IMR-90 (cell line): ENCODE results near the gene OLIG3. TPM values are rescaled to one million over a fixed set of nuclear protein-coding genes. Genes with fewer than 3 reads are reported as not detected.

Experiments used
- ATAC-seq: fragments of 200-7000 bp; cut with Tn5 transposase; 2 replicates; pipeline ENCODE4 v1.9.1; 2020; ENCODE audit warnings: low read depth, mild to moderate bottlenecking, moderate library complexity
- BruUV-seq: library from RNA; stranded (reverse); fragments of 400-500 nt; replicated peaks from 2 replicates; lab custom pipeline; 2021; lab: Mats Ljungman, UMichigan
- CTCF ChIA-PET: fragments of 300-600 bp; formaldehyde crosslinking; extraction: SDS; loops from one replicate; lab custom pipeline; 2021; ENCODE audit warnings: antibody characterized with exemption; lab: Yijun Ruan, JAX
- POLR2A ChIA-PET: fragments of 300-600 bp; sonication (Branson Sonifier 250); formaldehyde crosslinking; loops from one replicate; lab custom pipeline; 2022; ENCODE audit warnings: antibody characterized with exemption; ENCODE audit not compliant: unreplicated experiment; lab: Charles Lee
- DNase-seq: peaks from one replicate; pipeline ENCODE4 v3.0.0; 2013
- H2AFZ ChIP-seq: replicated peaks from 2 replicates; pipeline ENCODE3; 2013; ENCODE audit warnings: low read length, mild to moderate bottlenecking; ENCODE audit not compliant: poor library complexity
- H2AK5ac ChIP-seq: 2 replicates; pipeline ENCODE4 v1.6.1; 2013; ENCODE audit warnings: low read depth, low read length, inconsistent platforms
- H2AK9ac ChIP-seq: replicated peaks from 2 replicates; pipeline ENCODE3; 2013; ENCODE audit warnings: mild to moderate bottlenecking, low read depth, low read length, moderate library complexity; ENCODE audit not compliant: poor library complexity
- H2BK120ac ChIP-seq: 2 replicates; pipeline ENCODE4 v1.6.1; 2013; ENCODE audit warnings: low read depth, low read length, inconsistent platforms
- H2BK15ac ChIP-seq: 3 replicates; pipeline ENCODE4 v1.6.1; 2013; ENCODE audit warnings: low read depth, low read length, inconsistent platforms
- H2BK20ac ChIP-seq: 2 replicates; pipeline ENCODE4 v1.6.1; 2013; ENCODE audit warnings: low read depth, mild to moderate bottlenecking, inconsistent platforms, low read length, moderate library complexity
- H2BK5ac ChIP-seq: 2 replicates; pipeline ENCODE4 v1.6.1; 2013; ENCODE audit warnings: mild to moderate bottlenecking, low read depth, low read length, inconsistent platforms; ENCODE audit not compliant: poor library complexity, severe bottlenecking
- H3K14ac ChIP-seq: replicated peaks from 2 replicates; pipeline ENCODE4 v1.6.1; 2013; ENCODE audit warnings: low read depth, low read length, inconsistent platforms
- H3K18ac ChIP-seq: 2 replicates; pipeline ENCODE4 v1.6.1; 2013; ENCODE audit warnings: low read depth, low read length, control low read depth
- H3K23ac ChIP-seq: 2 replicates; pipeline ENCODE4 v1.6.1; 2013; ENCODE audit warnings: low read depth, low read length, inconsistent platforms
- H3K27ac ChIP-seq: 2 replicates; pipeline ENCODE4 v1.5.1; 2013; ENCODE audit warnings: mild to moderate bottlenecking, control low read depth, low read length; ENCODE audit not compliant: insufficient read depth
- H3K27me3 ChIP-seq: 2 replicates; pipeline ENCODE4 v1.6.1; 2013; ENCODE audit warnings: low read length; ENCODE audit not compliant: control insufficient read depth, insufficient read depth
- H3K36me3 ChIP-seq: 2 replicates; pipeline ENCODE4 v1.6.1; 2013; ENCODE audit warnings: low read length, mixed read lengths; ENCODE audit not compliant: control insufficient read depth, insufficient read depth
- H3K4ac ChIP-seq: 2 replicates; pipeline ENCODE4 v1.6.1; 2013; ENCODE audit warnings: low read depth, low read length, inconsistent platforms
- H3K4me1 ChIP-seq: 2 replicates; pipeline ENCODE4 v1.6.1; 2013; ENCODE audit warnings: low read length, mixed read lengths; ENCODE audit not compliant: control insufficient read depth, insufficient read depth
- H3K4me2 ChIP-seq: 2 replicates; pipeline ENCODE4 v1.6.1; 2013; ENCODE audit warnings: low read depth, mild to moderate bottlenecking, control low read depth, low read length, moderate library complexity
- H3K4me3 ChIP-seq: 2 replicates; pipeline ENCODE4 v1.5.1; 2013; ENCODE audit warnings: low read depth, mild to moderate bottlenecking, control low read depth, low read length, moderate library complexity; ENCODE audit not compliant: insufficient read depth
- H3K56ac ChIP-seq: 2 replicates; pipeline ENCODE4 v1.6.1; 2013; ENCODE audit warnings: low read length, inconsistent platforms; ENCODE audit not compliant: insufficient read depth; ENCODE audit errors: extremely low read depth
- H3K79me1 ChIP-seq, 2 experiments: 2 replicates each; pipeline ENCODE4 v1.6.1; 2013; ENCODE audit warnings: low read length in 2 of 2, inconsistent platforms in 1 of 2, low read depth in 1 of 2
- H3K9ac ChIP-seq: 2 replicates; pipeline ENCODE4 v1.6.1; 2013; ENCODE audit warnings: low read depth, low read length, control low read depth
- H3K9me1 ChIP-seq: 2 replicates; pipeline ENCODE4 v1.6.1; 2013; ENCODE audit warnings: low read length, inconsistent platforms; ENCODE audit not compliant: insufficient read depth
- H3K9me3 ChIP-seq: 2 replicates; pipeline ENCODE4 v1.6.1; 2013; ENCODE audit warnings: low read length; ENCODE audit not compliant: control insufficient read depth, insufficient read depth
- H4K20me1 ChIP-seq: 2 replicates; pipeline ENCODE4 v1.6.1; 2013; ENCODE audit warnings: low read length, inconsistent platforms; ENCODE audit not compliant: insufficient read depth
- H4K5ac ChIP-seq: 2 replicates; pipeline ENCODE4 v1.6.1; 2013; ENCODE audit warnings: mild to moderate bottlenecking, low read depth, low read length, control low read depth
- H4K8ac ChIP-seq, 2 experiments: 2 replicates each; pipeline ENCODE4 v1.6.1; 2013; ENCODE audit warnings: low read depth in 2 of 2, low read length in 2 of 2, control low read depth in 1 of 2, inconsistent platforms in 1 of 2
- H4K91ac ChIP-seq: 2 replicates; pipeline ENCODE4 v1.6.1; 2013; ENCODE audit warnings: low read depth, low read length, inconsistent platforms; ENCODE audit not compliant: insufficient read depth
- BHLHE40 ChIP-seq: fragments of 150-350 bp; IDR thresholded peaks from 2 replicates; pipeline ENCODE4 v1.6.1; 2016; ENCODE audit warnings: mild to moderate bottlenecking, low read depth, low read length
- CEBPB ChIP-seq: IDR thresholded peaks from 2 replicates; pipeline ENCODE4 v1.6.1; 2012; ENCODE audit warnings: low read depth, low read length, improper control_type of control experiment
- CHD1 ChIP-seq: IDR thresholded peaks from 2 replicates; pipeline ENCODE4 v1.6.1; 2012; ENCODE audit warnings: low read depth, low read length, improper control_type of control experiment
- CTCF ChIP-seq: conservative IDR thresholded peaks from 2 replicates; pipeline ENCODE4 v1.5.1; 2012; ENCODE audit warnings: mild to moderate bottlenecking, low read depth, low read length, improper control_type of control experiment
- ELK1 ChIP-seq: fragments of 150-350 bp; IDR thresholded peaks from 2 replicates; pipeline ENCODE4 v1.6.1; 2016; ENCODE audit warnings: low read depth, mild to moderate bottlenecking, low read length, moderate library complexity, borderline replicate concordance
- FOS ChIP-seq: fragments of 150-350 bp; IDR thresholded peaks from 2 replicates; pipeline ENCODE4 v1.6.1; 2016; ENCODE audit warnings: low read depth, low read length
- MAFK ChIP-seq: IDR thresholded peaks from 2 replicates; pipeline ENCODE4 v1.6.1; 2012; ENCODE audit warnings: low read depth, low read length, improper control_type of control experiment
- MAZ ChIP-seq: IDR thresholded peaks from 2 replicates; pipeline ENCODE4 v1.6.1; 2012; ENCODE audit warnings: low read depth, mild to moderate bottlenecking, low read length, improper control_type of control experiment, moderate library complexity, borderline replicate concordance
- MXI1 ChIP-seq: IDR thresholded peaks from 2 replicates; pipeline ENCODE4 v1.6.1; 2012; ENCODE audit warnings: low read depth, mild to moderate bottlenecking, low read length, moderate library complexity, borderline replicate concordance
- NFE2L2 ChIP-seq: fragments of 150-350 bp; IDR thresholded peaks from 2 replicates; pipeline ENCODE4 v1.6.1; 2016; ENCODE audit warnings: low read depth, mild to moderate bottlenecking, low read length
- POLR2A ChIP-seq: IDR thresholded peaks from 2 replicates; pipeline ENCODE4 v1.6.1; 2012; ENCODE audit warnings: mild to moderate bottlenecking, low read depth, low read length
- RAD21 ChIP-seq: IDR thresholded peaks from 2 replicates; pipeline ENCODE4 v1.6.1; 2012; ENCODE audit warnings: low read length, improper control_type of control experiment
- RCOR1 ChIP-seq: IDR thresholded peaks from 2 replicates; pipeline ENCODE4 v1.6.1; 2012; ENCODE audit warnings: mild to moderate bottlenecking, low read length, improper control_type of control experiment; ENCODE audit not compliant: insufficient replicate concordance
- RFX5 ChIP-seq: IDR thresholded peaks from 2 replicates; pipeline ENCODE4 v1.8.0; 2012; ENCODE audit warnings: low read depth, mild to moderate bottlenecking, low read length, moderate library complexity
- SMC3 ChIP-seq: fragments of 150-350 bp; IDR thresholded peaks from 2 replicates; pipeline ENCODE4 v1.6.1; 2016; ENCODE audit warnings: low read depth, mild to moderate bottlenecking, antibody characterized with exemption, low read length, moderate library complexity
- USF2 ChIP-seq: fragments of 150-350 bp; IDR thresholded peaks from 2 replicates; pipeline ENCODE4 v1.6.1; 2017; ENCODE audit warnings: mild to moderate bottlenecking, antibody characterized with exemption, low read length, low read depth
- WGBS, 2 experiments: methylation state at CpG; one replicate each; pipeline versions ENCODE4 v1.1.5 to v1.1.7; 2013; ENCODE audit warnings: missing lambda C conversion rate in 2 of 2; ENCODE audit not compliant: insufficient read length in 1 of 2; ENCODE audit errors: extremely low coverage in 2 of 2; 5-methylcytosine and 5-hydroxymethylcytosine counted together
- dilution Hi-C: fragments of 300-500 bp; cut with HindIII; formaldehyde crosslinking; loops from one replicate; pipeline ENCODE4 v1.14.3; 2018; ENCODE audit warnings: low sequenced_read_pairs; ENCODE audit not compliant: unreplicated experiment
- in situ Hi-C: fragments of 300-500 bp; cut with MboI; formaldehyde crosslinking; loops from 3 replicates; pipeline ENCODE4 v1.14.3; 2019; ENCODE audit warnings: low sequenced_read_pairs, inconsistent platforms, mixed read lengths
- intact Hi-C: fragments of 100-400 bp; cut with micrococcal nuclease; formaldehyde crosslinking; loops from 2 replicates; pipeline ENCODE4 v1.10.0; 2022
- polyA plus RNA-seq, 3 experiments: library from polyadenylated mRNA; depleted of rRNA; stranded (reverse); fragments of >200 nt; gene quantifications; 2 replicates each; pipeline ENCODE4 v1.2.3, GENCODE V29; 2012; ENCODE audit warnings: low replicate concordance in 1 of 3
- total RNA-seq: library from RNA; depleted of rRNA; stranded (reverse); fragments of >200 nt; gene quantifications from 2 replicates; pipeline ENCODE4 v1.2.3, GENCODE V29; 2012

Gene OLIG3
- total and polyA plus RNA-seq, 2 of the 4 experiments (the other 2 are of a cell fraction), result not detected

GRCh38 chr6:137452333-137452894, 41.8 kb downstream of the OLIG3 start:
- Histone ChIP-seq H3K4me3 (no peak overlapping the region), H3K4me1 (no peaks in the 10 kb centered on the region), H4K5ac (no peak overlapping the region), H2AFZ (no peak overlapping the region), H3K27ac (peak overlapping the region; percentile 69; the same call in 1 of the 2 replicates), H3K79me1 (no peaks in the 10 kb centered on the region), H2BK15ac (peak overlapping the region; percentile 66; the same call in 1 of the 3 replicates), H3K9me3 (no peaks in the 10 kb centered on the region), H2AK5ac (no peak overlapping the region), H3K18ac (no peak overlapping the region), H2AK9ac (no peak overlapping the region), H3K36me3 (no peaks in the 10 kb centered on the region), H4K20me1 (no peaks in the 10 kb centered on the region), H3K9ac (no peak overlapping the region), H2BK20ac (no peak overlapping the region), H4K8ac (no peak overlapping the region), H3K4me2 (peak overlapping the region; percentile 76), H2BK120ac (no peak overlapping the region), H3K23ac (no peak overlapping the region), H3K56ac (no peak overlapping the region), H3K4ac (no peak overlapping the region), H4K91ac (no peak overlapping the region), H3K14ac (no peak overlapping the region), H3K9me1 (no peaks in the 10 kb centered on the region), H3K27me3 (no peaks in the 10 kb centered on the region), H2BK5ac (peak overlapping the region; percentile 53)
- CTCF ChIA-PET, result no interaction called here
- no CpG with 5 or more reads among the region's 7 CpGs for WGBS, 2 experiments
- peak; percentile 42 for DNase-seq
- POLR2A ChIA-PET, result no interaction called here
- ATAC-seq, result peak; percentile 53
- dilution Hi-C loops, result no loop called here
- BruUV-seq, result no TSS peak
- intact Hi-C loops, result no loop called here
- TF ChIP-seq MXI1, result no peak
- TF ChIP-seq BHLHE40, result no peak
- no peak for TF ChIP-seq RFX5
- no peak for TF ChIP-seq RAD21
- TF ChIP-seq USF2, result no peak
- no peak for TF ChIP-seq CTCF
- TF ChIP-seq RCOR1, result no peak
- no peak for TF ChIP-seq ELK1
- no peak for TF ChIP-seq MAZ
- TF ChIP-seq CEBPB, result no peak
- TF ChIP-seq CHD1, result no peak
- TF ChIP-seq FOS, result no peak
- TF ChIP-seq MAFK, result no peak
- TF ChIP-seq SMC3, result no peak
- TF ChIP-seq NFE2L2, result no peak
- no peak for TF ChIP-seq POLR2A
- in situ Hi-C loops, result no loop called here
